Lower leg skin (tissue), 3 donors: Measurements from ENCODE around the gene MCM3AP.

Experiments
- CTCF ChIP-seq, 3 donors: fragments of 450-650 bp; IDR thresholded peaks; one replicate each; pipeline ENCODE4 v1.5.1; 2016; ENCODE audit warnings: antibody characterized with exemption in 3 of 3, mild to moderate bottlenecking in 3 of 3, moderate library complexity in 2 of 3
- POLR2A ChIP-seq, 2 donors: fragments of 450-650 bp; IDR thresholded peaks; one replicate each; pipeline ENCODE4 v1.6.1; 2016 to 2017; ENCODE audit warnings: antibody characterized with exemption in 2 of 2, mild to moderate bottlenecking in 1 of 2, moderate library complexity in 1 of 2

- TF ChIP-seq POLR2A (IDR thresholded peaks at IDR 0.05) (no peak), CTCF (IDR thresholded peaks at IDR 0.05) (no peak)
Measured at GRCh38 chr21:46226146-46226545, 59.3 kb downstream of the MCM3AP start.
